Fibroblast of skin of right quadriceps (primary cell): ENCODE results near the gene VPS54.

Source experiments
- DNase-seq: peaks from one replicate; pipeline ENCODE4 v3.0.0-alpha.2; 2013

The VPS54 gene

DNA sequence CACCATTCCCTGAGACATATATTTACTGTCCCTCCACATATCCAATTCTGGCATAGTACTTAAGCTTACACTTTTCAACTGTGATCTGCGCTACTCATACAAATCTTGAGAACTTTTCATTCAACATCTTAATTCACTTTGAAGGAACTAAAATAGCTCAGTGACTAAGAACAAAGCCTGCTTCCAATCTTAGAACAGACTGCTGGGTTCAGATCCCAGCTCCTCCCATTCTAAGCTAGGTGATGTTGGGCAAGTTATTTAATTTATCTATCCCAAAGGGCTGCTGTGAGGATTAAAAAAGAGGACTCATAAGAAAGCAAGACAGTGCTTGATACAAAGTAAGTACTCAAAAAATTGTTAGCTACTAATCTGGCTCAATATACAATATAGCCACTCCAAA lies 119.6 kb downstream of the VPS54 start:
- DNase-seq = peak; percentile 4

DNA sequence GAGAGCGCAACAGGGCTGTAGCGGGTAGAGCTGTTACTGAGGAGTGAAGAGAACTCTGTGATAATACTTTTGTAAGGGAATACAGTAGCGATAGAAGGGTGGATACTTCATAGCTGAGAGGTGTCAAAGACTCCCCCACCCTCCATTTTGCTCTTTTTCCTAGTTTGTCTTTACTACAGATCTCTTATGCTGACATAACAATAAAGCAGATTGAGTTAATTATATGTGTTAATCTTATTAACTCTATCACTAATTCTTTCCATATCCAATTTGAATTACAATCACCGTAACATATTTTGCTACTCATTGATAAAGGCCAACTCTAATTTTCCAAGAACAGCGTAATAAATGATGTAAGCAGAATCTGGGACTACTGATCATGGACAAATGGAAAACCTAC lies 120.4 kb downstream of the VPS54 start:
- DNase-seq = no peak

DNA sequence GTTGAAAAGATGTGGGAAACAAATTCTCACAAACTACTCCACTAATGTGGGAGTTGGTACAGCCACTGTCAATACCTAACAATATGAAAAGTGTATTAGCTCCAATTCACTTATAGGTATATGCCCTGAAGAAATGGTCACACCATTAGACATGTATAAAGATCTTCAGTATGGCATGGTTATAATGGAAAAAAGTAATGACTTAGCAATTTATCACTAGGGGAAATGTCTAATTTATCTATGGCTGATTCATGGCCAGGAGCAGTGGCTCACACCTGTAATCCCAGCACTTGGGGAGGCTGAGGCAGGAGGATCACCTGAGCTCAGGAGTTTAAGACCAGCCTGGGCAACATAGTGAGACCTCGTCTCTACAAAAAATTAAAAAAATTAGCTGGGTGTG lies 125.1 kb downstream of the VPS54 start:
- no peak for DNase-seq

DNA sequence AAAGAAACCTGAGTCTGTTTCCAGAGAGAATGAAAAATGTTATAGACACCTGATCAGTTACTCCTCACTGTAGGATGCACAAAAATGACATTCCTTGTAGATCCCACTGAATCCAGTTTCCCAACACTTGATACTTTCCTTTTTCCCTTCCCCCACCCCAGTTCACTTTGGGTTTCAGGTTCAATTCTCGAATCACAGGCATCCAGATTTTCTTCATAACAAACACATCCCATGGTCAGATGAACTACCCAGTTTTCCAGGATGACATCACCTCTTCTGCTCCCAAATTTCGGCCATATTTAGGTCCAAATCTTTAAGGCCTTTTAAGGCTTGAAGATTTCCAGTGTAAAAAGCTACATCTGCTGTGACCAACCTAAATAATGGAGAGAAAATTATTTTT lies 126.1 kb downstream of the VPS54 start:
- no peak for DNase-seq

DNA sequence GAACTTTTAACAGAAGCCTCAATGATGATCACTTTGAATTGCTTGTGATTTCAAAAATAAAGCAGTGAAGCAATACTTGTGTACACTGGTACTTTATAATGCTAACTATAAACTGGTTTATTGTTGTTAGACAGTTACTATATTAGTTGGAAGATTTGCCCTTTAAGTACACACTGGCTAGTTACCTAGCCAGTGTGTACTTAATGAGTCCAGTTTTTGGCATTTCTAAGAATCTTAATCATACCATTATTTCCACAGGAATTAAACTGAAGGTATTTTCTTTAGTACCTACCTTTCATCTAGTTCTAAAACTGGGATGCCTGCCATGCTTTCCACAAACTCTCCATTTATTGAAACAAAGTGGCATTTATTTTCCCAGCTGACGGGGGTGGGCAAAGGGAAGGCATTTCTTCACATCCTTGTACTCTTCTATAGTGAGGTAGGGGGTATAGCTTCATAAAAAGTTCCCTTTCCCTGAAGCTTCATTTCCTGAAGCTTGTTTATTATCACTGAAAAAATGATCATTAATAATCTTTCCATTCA lies 127.7 kb downstream of the VPS54 start:
- DNase-seq = no peak

DNA sequence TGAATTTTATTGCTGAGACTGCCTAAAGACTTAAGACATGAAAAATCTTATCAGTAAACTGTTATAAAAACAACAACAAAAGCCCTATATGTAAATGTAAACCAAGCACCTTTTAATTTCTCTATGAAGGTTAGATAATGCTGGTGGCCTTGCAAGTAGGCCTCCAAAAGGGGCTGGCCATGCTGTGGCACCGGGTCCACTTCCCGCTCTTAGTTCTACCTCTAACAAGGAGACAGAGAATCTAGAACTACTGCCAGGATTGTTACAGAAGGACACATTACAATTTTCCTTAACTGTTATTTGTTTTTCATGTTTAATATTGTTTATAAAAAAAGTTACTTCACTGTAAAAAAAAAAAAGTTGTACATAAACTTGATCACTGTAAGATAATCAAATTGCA lies 128.6 kb downstream of the VPS54 start:
- no peak for DNase-seq

DNA sequence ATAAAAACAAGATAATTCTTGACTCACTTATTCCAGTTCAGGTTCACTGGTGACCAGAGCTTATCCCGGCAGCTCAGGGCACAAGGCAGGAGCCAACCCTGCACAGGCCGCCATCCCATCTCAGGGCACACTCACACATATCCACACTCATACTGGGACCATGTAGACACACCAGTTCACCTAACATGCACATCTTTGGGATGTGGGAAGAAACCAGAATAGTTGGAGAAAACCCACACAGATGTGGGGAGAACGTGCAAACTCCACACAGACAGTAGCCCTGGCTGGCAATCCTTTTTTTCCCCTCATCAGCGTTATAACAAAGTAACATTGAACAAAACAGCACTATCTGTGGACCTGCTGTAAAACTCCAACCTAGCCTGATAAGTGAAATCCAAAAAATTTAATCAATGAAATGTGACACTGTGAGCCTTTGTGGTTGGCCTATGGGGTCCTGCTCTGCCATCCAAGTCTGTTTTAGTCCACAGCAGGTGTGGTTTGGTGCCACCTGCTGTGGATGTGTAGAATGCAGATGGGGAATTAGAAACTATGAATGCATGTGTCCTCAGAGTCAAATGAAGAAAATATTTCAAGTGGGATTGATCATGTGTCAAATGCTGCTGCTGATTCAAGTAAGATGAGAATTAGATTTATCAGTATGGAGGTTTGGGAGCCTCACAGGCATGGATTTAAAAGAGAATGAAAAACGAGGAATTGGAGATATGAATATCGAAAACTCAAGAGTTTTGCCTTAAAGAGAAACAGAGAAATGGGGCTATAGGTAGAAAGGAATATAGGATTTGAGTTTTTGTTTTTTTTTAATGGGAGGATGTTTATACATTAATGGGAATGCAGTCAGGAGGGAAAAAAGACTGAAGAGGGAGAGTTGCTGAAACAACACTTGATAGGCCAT lies 130.5 kb downstream of the VPS54 start:
- peak; percentile 45 for DNase-seq

DNA sequence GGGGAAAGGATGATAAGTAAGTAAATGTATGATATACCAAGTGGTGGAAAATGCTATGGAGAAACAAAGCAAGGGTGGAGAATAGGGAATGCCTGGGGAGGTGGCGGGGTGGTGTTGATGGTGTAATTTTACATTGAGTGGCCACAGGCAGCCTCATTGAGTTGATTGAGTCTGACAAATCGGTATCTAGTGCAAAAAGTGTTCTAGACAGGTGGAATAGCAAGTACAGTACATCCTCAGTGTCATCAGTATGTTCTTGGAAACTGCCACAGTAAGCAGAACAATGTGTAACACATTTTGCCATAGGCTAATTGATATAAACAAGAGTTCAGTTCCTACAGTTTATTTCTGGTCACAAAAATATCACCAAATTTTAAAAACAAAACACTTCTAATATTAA lies 131.2 kb downstream of the VPS54 start:
- DNase-seq = no peak

DNA sequence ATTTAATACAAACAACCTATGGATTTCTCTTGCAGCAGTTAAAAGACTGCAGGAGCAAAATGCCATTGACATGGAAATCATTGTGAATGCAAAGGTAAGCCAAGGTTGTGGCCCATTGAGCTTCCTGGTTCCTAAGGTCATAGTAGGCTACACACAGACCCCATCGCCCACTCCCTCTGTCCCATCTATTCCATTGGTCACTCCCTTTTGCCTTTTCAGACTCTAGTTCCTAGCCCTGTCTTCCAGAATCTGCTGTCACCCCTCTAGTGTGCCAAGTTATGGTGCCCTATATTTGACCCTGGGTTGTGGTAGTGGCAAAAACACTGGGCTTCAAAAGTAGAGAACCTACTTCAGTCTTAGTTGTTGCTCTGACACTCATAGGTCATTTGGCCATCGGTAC lies 132.8 kb downstream of the VPS54 start:
- DNase-seq = no peak

DNA sequence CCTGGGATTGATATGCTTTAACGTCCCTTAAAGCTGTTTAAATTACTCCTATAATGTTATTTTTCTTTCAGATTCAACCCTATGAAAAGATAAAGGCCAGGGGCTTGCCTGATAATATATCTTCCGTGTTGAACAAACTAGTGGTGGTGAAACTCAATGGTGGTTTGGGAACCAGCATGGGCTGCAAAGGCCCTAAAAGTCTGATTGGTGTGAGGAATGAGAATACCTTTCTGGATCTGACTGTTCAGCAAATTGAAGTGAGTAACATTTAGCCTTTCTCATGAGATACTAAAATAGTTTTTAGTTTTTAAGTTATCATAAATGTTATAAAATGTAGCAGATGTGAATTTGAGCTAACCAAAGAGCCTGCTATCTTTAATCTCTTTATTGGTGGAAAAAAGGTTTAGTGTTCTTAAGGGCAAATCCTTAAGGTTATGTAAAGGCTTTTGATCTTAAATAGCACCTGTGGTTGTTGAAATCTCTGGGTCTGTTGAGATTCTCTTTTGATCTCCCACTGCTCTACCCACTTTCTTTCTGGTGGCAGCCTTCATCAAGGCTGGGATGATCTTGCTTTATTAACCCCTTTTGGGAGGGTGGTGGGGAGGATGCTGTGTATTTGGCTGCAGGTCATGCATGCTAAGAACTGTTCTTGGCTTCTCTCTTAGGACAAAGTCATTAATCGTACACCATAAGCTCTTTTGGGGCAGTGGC lies 136.7 kb downstream of the VPS54 start:
- DNase-seq = no peak

DNA sequence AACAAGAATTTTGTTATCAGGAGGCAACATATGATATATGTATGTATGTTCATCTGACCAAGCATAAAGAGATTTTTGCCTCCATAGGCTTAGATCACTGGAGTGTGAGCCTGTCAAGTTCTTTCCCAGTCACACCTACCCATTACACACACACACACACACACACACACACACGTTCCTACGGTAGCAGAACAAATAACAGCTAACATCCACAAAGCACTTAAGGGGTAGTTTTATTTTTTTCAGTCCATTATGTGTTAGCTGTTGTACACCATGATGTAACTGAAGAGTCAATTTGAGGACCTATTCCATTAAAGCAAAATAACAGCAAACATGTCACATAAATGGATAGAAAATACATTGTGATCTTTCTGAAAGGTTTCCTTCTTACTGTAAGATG lies 138.0 kb downstream of the VPS54 start:
- DNase-seq = no peak

DNA sequence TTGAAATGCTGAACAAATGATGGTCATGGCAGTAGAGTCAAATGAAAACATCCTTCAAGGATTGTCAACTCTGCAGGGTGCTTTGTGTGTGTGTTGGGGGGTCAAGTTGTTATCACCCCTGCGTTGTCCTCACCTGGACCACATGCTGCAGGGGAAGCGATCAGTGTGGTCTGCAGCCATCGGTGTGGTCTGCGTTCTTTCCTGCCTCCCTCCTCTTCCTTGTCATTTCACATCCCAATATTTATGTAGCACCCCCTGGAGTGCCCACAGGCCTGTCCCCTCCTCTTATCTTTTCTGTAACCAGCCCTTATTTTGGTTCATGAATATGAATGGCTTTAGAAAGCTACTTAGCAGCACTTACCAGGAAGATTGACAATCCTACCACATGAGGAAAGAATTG lies 138.6 kb downstream of the VPS54 start:
- DNase-seq = no peak

DNA sequence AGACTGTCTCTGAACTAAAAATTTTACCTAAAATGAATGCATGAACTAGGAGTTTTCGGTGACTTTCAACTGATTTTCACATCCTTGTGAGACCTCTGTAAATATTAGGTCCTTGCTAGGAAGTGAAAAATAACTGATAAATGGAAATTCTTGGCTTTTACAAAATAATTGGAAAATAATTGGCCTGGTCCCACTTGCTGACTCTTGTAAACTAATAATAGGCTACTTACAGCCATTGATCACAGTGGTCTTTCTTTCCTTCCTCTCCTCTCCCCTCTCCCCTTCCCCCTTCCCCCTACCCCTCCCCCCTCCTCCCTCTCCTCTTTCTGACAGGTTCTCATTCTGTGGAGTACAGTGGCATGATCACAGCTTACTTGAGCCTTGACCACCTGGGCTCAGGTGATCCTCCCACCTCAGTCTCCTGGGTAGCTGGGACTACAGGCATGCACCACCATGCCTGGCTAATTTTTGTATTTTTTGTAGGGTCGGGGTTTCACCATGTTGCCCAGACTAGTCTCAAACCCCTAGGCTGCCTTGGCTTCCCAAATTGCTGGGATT lies 139.3 kb downstream of the VPS54 start:
- DNase-seq = no peak

DNA sequence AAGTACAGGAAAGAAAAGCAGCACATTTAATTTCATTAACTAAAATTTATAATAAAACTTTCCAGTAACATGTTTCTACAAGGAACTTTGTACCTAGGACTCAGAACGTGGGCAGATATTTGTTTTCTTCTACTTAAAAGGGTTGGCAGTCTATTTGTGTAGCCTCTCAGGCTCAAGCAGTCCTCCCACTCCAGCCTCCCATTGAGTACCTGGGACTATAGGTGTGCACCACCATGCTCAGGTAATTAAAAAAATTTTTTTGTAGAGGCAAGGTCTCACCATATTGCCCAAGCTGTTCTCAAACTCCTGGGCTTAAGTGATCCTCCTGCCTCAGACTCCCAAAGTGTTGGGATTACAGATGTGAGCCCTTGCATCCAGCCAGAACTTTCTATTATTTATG lies 140.7 kb downstream of the VPS54 start:
- no peak for DNase-seq

DNA sequence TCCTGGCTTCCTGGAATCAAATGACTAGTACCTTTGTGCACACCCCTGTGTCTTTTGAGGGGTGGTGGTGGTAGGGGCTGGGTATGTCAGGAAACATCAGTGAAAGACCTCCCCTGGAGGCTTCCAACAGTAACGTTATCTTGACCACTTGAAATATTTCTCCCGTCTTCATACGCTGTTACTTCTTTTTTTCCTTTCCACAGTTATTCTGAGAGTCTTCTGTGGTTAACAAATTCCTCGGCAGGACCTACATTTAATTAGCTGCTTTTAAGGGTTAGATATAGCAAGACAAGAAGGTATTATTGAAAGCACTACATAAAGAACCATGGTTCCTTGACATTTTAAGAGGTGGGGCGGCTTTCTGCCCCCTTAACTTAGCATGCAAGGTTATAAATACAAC lies 142.9 kb downstream of the VPS54 start:
- DNase-seq = no peak

DNA sequence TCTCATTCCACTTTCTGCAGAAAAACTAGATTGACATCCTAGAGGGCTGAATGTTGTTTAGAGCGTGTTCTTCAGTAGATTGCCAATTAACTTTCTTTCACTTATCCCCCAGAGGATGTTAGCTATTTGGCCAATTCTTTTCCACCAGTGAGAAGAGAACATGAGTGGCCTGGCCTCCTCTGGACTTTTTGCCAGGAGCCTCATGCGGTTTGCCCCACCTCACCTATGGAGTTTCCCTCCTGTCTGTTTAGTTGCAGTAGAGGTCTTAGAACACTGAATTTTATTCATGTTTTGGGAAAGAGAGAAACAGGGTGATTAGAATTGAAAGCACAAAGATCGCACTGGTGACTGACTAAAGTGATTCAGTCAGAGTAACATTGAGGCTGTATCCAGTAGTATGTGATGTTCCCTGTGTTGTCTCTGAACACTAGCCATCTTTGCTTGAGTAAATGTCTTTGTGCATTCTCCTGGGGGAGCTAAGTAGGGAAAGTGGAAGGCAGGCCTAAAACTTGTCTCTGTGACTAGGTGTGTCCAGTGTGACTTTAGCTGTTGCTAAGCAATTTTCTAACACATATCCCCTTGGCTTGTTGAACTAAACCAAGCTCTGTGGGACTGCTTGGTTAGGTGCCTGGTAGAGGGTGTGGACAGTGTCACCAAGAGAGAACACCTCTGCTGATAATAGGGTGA lies 143.5 kb downstream of the VPS54 start:
- no peak for DNase-seq

DNA sequence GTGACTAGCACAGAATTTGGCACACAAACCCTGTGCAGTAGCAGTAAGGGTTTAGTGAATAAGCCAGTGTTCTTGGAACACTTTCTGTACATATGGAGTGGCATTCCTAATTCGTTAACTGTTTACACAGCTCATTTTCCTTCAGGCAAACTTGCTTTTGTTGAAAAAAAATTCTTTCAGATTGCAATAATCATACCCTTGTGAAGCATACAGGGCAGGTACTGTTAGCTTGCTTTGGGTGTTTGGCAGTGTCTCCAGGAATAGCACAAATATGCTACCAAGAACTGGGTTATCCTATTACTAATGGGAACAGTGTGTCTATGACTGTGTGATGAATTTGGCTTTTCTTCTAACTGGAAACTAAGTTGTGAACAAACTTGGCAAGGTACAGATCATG lies 144.1 kb downstream of the VPS54 start:
- no peak for DNase-seq

DNA sequence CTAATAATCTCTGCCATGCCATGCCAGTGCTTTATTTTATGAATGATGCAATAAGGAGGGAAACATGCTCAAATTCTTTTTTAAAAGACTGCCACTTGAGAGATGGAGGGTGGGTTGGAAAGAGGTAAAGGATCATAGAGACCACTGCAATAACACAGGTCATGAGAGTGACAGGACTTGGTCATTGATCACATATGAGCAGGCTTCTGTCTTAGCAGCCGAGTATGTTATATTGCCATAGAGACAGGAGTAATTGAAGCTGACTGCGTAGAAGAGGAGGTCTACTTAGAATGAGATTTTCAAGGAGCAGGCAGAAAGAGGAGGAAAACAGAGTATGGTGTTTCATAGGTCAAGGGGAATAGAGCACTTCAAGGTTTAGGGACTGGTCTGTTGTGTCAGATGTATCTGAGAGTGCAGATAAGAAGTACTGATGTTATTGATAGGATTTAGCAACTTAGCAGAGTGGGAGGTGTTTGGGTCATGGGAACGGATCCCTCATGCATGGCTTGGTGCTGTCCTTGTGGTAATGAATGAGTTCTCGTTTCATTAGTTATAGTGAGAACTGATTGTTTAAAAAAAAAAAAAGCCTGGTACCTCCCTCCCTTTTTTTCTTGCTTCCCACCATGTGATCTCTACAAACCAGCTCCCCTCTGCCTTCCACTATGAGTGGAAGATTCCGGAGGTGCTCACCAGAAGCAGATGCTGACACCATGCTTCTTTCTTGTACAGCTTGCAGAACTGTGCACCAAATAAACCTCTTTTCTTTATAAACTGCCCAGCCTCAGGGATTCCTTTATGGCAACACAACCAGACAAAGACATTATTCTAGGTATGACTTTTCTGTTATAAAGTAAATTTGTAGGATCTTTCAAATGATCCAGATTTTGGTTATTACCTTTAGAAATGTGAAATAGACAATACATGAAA lies 144.8 kb downstream of the VPS54 start:
- no peak for DNase-seq

DNA sequence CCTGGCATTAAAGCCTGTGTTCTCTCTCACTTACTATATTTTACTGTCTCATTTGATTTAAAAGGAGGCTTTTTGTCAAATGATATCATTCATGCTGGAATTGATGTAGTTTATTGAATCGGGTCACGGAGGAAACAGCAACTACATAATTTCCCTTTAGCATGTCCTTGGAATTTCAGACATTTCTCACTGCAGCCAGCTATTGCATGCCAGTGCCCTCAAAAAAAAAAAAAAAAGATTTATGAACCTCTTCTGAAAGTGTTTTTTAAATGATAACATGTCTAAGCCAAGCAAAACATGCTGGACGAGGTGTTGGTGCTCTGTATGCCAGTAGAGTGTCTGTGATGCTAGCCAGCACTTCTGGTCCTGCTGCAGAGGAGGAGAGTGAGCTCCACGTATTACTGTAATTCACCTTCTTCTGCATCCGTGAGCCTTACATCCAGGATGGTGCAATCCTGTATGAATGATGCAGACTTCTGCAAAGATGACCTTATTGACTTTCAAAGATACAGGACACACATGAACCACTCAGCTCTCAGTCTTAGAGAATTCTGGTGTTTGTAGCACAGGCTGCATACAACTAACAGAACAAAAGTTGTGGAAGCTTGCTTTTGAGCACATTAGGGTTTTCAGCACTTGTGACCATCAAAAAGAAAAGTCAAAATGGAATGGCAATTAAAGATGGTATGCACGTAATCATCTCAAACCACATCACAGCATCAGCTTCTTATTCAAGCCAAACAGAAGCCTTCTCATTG lies 146.5 kb downstream of the VPS54 start:
- peak; percentile 23 for DNase-seq

DNA sequence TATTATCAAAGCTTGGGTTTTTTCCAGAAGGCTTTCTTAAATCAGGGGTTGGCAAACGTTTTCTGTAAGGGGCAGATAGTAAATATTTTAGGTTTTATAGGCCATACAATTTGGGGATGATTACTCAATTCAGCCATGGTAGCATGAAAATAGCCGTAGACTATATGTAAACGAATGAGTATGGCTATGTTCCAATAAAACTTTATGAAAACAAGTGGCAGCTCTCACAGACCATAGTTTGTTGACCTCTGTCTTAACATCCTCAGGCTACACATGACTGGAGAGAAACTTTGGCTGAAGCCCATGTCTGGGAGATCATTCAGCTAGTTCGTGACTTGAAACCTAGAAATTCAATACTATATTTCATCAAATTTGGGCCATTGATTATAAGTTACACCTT lies 147.4 kb downstream of the VPS54 start:
- no peak for DNase-seq

DNA sequence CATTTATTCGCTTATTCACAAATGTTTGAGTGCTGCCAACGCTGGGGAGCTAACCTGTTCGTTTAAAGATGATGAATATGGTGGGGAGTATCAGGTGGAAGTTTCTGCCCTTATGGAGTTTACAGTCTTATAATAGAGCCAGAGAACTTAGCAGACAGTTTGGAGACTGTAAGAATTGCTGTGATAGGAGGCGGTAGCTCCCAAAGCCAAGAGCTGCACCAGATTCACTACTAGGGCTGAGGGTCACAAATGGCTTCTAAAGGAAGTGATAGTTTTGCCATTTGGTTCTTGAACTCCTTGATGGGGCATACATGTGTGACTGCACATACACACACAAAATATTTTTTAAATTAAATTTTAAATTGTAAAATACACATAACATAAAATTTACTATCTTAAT lies 148.5 kb downstream of the VPS54 start:
- no peak for DNase-seq
